Glutamatergic neuron (in vitro differentiated cells): ENCODE results near the gene GMPR. TPM values are rescaled to one million over a fixed set of nuclear protein-coding genes. Genes with fewer than 3 reads are reported as not detected.

Experiments
- DNase-seq: peaks from one replicate; pipeline ENCODE4 v3.0.0; 2022
- H3K27ac Mint-ChIP-seq: one replicate; pipeline ENCODE4 v1.8.0; 2020; ENCODE audit warnings: mild to moderate bottlenecking, mixed read lengths, inconsistent platforms; ENCODE audit not compliant: unreplicated experiment
- H3K27me3 Mint-ChIP-seq: one replicate; pipeline ENCODE4 v1.8.0; 2020; ENCODE audit warnings: mild to moderate bottlenecking, moderate library complexity, mixed read lengths, inconsistent platforms; ENCODE audit not compliant: unreplicated experiment
- H3K36me3 Mint-ChIP-seq: one replicate; pipeline ENCODE4 v1.8.0; 2020; ENCODE audit warnings: mild to moderate bottlenecking, mixed read lengths, inconsistent platforms; ENCODE audit not compliant: unreplicated experiment
- H3K4me1 Mint-ChIP-seq: one replicate; pipeline ENCODE4 v1.8.0; 2020; ENCODE audit warnings: mild to moderate bottlenecking, low read depth, mixed read lengths, inconsistent platforms; ENCODE audit not compliant: unreplicated experiment
- H3K4me3 Mint-ChIP-seq: one replicate; pipeline ENCODE4 v1.8.0; 2020; ENCODE audit warnings: mild to moderate bottlenecking, mixed read lengths, inconsistent platforms; ENCODE audit not compliant: unreplicated experiment
- H3K9me3 Mint-ChIP-seq: one replicate; pipeline ENCODE4 v1.8.0; 2020; ENCODE audit warnings: mild to moderate bottlenecking, moderate library complexity, mixed read lengths, inconsistent platforms; ENCODE audit not compliant: unreplicated experiment
- CTCF ChIP-seq: fragments of 200-600 bp; sonication (generic); IDR thresholded peaks from one replicate; pipeline ENCODE4 v1.5.0; 2021; ENCODE audit not compliant: partially characterized antibody, unreplicated experiment
- total RNA-seq: library from RNA; stranded (reverse); fragmentation: NEBNext Ultra II Directional; extraction: Animal tissue kit (Norgen Biotek cat#: 25700); gene quantifications from one replicate; pipeline ENCODE4 v1.2.1, GENCODE V29; 2021; ENCODE audit not compliant: unreplicated experiment

GMPR gene
- total RNA-seq, 1 donor from 2014 or later, result 5.0 TPM

- Mint-ChIP-seq H3K4me1 (peaks cover 4% of the 10 kb centered on the region), H3K36me3 (no peaks in the 10 kb centered on the region), H3K27ac (no peak overlapping the region), H3K27me3 (peaks cover 7% of the 10 kb centered on the region), H3K9me3 (no peaks in the 10 kb centered on the region), H3K4me3 (no peak overlapping the region)
- no peak for DNase-seq
- no peak for TF ChIP-seq CTCF
Observed at GRCh38 chr6:16237242-16237641, 1.1 kb upstream of the GMPR start.

GRCh38 chr6:16238963-16239797 lies 793 bp downstream of the GMPR start:
- Mint-ChIP-seq H3K9me3 (no peaks in the 10 kb centered on the region), H3K4me3 (peak overlapping the region; percentile 83), H3K27ac (no peak overlapping the region), H3K4me1 (peaks cover 6% of the 10 kb centered on the region), H3K36me3 (no peaks in the 10 kb centered on the region), H3K27me3 (peaks cover 7% of the 10 kb centered on the region)
- DNase-seq, result peak; percentile 55
- TF ChIP-seq CTCF, result no peak

GRCh38 chr6:16239798-16240123 lies 1.4 kb downstream of the GMPR start:
- DNase-seq, result no peak
- Mint-ChIP-seq H3K4me3 (no peak overlapping the region), H3K27me3 (peaks cover 7% of the 10 kb centered on the region), H3K27ac (no peak overlapping the region), H3K9me3 (no peaks in the 10 kb centered on the region), H3K4me1 (peaks cover 10% of the 10 kb centered on the region), H3K36me3 (no peaks in the 10 kb centered on the region)
- no peak for TF ChIP-seq CTCF

- no peak overlapping the region for H3K27ac Mint-ChIP-seq
- peaks cover 3% of the 10 kb centered on the region for H3K9me3 Mint-ChIP-seq
- DNase-seq, result no peak
- TF ChIP-seq CTCF, result no peak
- H3K27me3 Mint-ChIP-seq, result peaks cover 7% of the 10 kb centered on the region
- H3K4me3 Mint-ChIP-seq, result no peak overlapping the region
- H3K4me1 Mint-ChIP-seq, result peaks cover 18% of the 10 kb centered on the region
- no peaks in the 10 kb centered on the region for H3K36me3 Mint-ChIP-seq
Observed at GRCh38 chr6:16240589-16241320, 2.4 kb downstream of the GMPR start.

- Mint-ChIP-seq H3K36me3 (no peaks in the 10 kb centered on the region), H3K27ac (no peak overlapping the region), H3K9me3 (peaks cover 6% of the 10 kb centered on the region), H3K27me3 (peaks cover 10% of the 10 kb centered on the region), H3K4me3 (no peak overlapping the region), H3K4me1 (peaks cover 22% of the 10 kb centered on the region)
- no peak for TF ChIP-seq CTCF
- DNase-seq, result no peak
Observed at GRCh38 chr6:16241321-16241689, 2.9 kb downstream of the GMPR start.
